Ishikawa (cell line): ENCODE results near the gene ERVFRD-1.

ENCODE experiments used
- CEBPB ChIP-seq: IDR thresholded peaks from 2 replicates; pipeline ENCODE4 v1.6.1; 2012
- CREB1 ChIP-seq: IDR thresholded peaks from 2 replicates; pipeline ENCODE4 v1.6.1; 2012; ENCODE audit warnings: low read depth
- EGR1 ChIP-seq: IDR thresholded peaks from 2 replicates; pipeline ENCODE4 v1.6.1; 2012
- EP300 ChIP-seq: IDR thresholded peaks from 2 replicates; pipeline ENCODE4 v1.6.1; 2012; ENCODE audit warnings: borderline replicate concordance
- FOXM1 ChIP-seq: IDR thresholded peaks from 2 replicates; pipeline ENCODE4 v1.6.1; 2012; ENCODE audit warnings: low read depth, borderline replicate concordance
- MAX ChIP-seq: IDR thresholded peaks from 2 replicates; pipeline ENCODE4 v1.6.1; 2012
- NFIC ChIP-seq: IDR thresholded peaks from 2 replicates; pipeline ENCODE4 v1.6.1; 2012
- RAD21 ChIP-seq: IDR thresholded peaks from 2 replicates; pipeline ENCODE4 v1.6.1; 2012; ENCODE audit warnings: low read depth
- REST ChIP-seq: IDR thresholded peaks from 2 replicates; pipeline ENCODE4 v1.6.1; 2012; ENCODE audit warnings: low read depth, mild to moderate bottlenecking
- TAF1 ChIP-seq: IDR thresholded peaks from 2 replicates; pipeline ENCODE4 v1.6.1; 2012; ENCODE audit warnings: low read depth, mild to moderate bottlenecking
- TCF12 ChIP-seq: IDR thresholded peaks from 2 replicates; pipeline ENCODE4 v1.6.1; 2012; ENCODE audit warnings: low read depth
- TEAD4 ChIP-seq: IDR thresholded peaks from 2 replicates; pipeline ENCODE4 v1.6.1; 2012
- USF1 ChIP-seq: IDR thresholded peaks from 2 replicates; pipeline ENCODE4 v1.6.1; 2012
- YY1 ChIP-seq: IDR thresholded peaks from 2 replicates; pipeline ENCODE4 v1.6.1; 2012; ENCODE audit warnings: low read depth
- ZBTB7A ChIP-seq: IDR thresholded peaks from 2 replicates; pipeline ENCODE4 v1.6.1; 2012; ENCODE audit warnings: low read depth

Gene ERVFRD-1

GRCh38 chr6:11110921-11111768 lies at the start of gene ERVFRD-1:
ERVFRD-1 (minus strand) TSS chr6:11111725; CDS start chr6:11105310, 6,415 bp downstream.
- TF ChIP-seq EGR1 (no peak), REST (no peak), NFIC (no peak), RAD21 (no peak), FOXM1 (no peak), CREB1 (no peak), EP300 (no peak)

- TF ChIP-seq TCF12 (no peak), CREB1 (no peak), RAD21 (no peak), MAX (no peak), FOXM1 (no peak), EGR1 (no peak), ZBTB7A (no peak), NFIC (no peak), CEBPB (no peak), TEAD4 (no peak), REST (no peak), EP300 (no peak), YY1 (no peak), USF1 (no peak), TAF1 (no peak)
Measured at GRCh38 chr6:11160199-11160598, 48.7 kb upstream of the ERVFRD-1 start.

- TF ChIP-seq TCF12 (no peak), CREB1 (no peak), TAF1 (no peak), REST (no peak), EGR1 (no peak), YY1 (no peak), CEBPB (no peak), ZBTB7A (no peak), NFIC (no peak), RAD21 (no peak), MAX (no peak), TEAD4 (no peak), USF1 (no peak), FOXM1 (no peak), EP300 (no peak)
Measured at GRCh38 chr6:11155589-11155988, 44.1 kb upstream of the ERVFRD-1 start.

GRCh38 chr6:11153447-11153846 lies 41.9 kb upstream of the ERVFRD-1 start:
- TF ChIP-seq TAF1 (no peak), MAX (no peak), EGR1 (no peak), CEBPB (no peak), REST (no peak), FOXM1 (no peak), RAD21 (no peak), CREB1 (no peak), EP300 (no peak), TCF12 (no peak), USF1 (no peak), ZBTB7A (no peak), YY1 (no peak), TEAD4 (no peak), NFIC (no peak)
